Activated T-helper 1 cell treated with Interleukin-2 at 50 U/mL for 16 hours (primary cell): ENCODE data around the gene ZNF341.

Source experiments
- DNase-seq: peaks from one replicate; pipeline ENCODE4 v3.0.0-alpha.2; 2020; ENCODE audit warnings: low read depth

Gene ZNF341

GRCh38 chr20:33796263-33796906, 64.6 kb downstream of the ZNF341 start:
- no peak for DNase-seq

GRCh38 chr20:33796907-33797544, 65.2 kb downstream of the ZNF341 start:
- no peak for DNase-seq

GRCh38 chr20:33798444-33798843, 66.6 kb downstream of the ZNF341 start:
- DNase-seq, result no peak

- DNase-seq, result no peak
Measured at GRCh38 chr20:33803921-33804337, 72.1 kb downstream of the ZNF341 start.

GRCh38 chr20:33808388-33808787, 76.6 kb downstream of the ZNF341 start:
- DNase-seq, result no peak

- DNase-seq, result no peak
Measured at GRCh38 chr20:33810259-33810658, 78.5 kb downstream of the ZNF341 start.

- DNase-seq, result peak; percentile 98
Measured at GRCh38 chr20:33810885-33811775, 79.3 kb downstream of the ZNF341 start, which contains the start of gene CHMP4B. TSS of gene CHMP4B (plus strand) at chr20:33811348. CDS start at chr20:33811469, 121 bp downstream.

- no peak for DNase-seq
Measured at GRCh38 chr20:33811776-33812151, 80.0 kb downstream of the ZNF341 start.

GRCh38 chr20:33812152-33812849, 80.5 kb downstream of the ZNF341 start:
- DNase-seq, result no peak

- DNase-seq, result no peak
Measured at GRCh38 chr20:33812908-33813462, 81.2 kb downstream of the ZNF341 start.

- no peak for DNase-seq
Measured at GRCh38 chr20:33814238-33814712, 82.5 kb downstream of the ZNF341 start.

- no peak for DNase-seq
Measured at GRCh38 chr20:33815671-33816070, 83.9 kb downstream of the ZNF341 start.

- no peak for DNase-seq
Measured at GRCh38 chr20:33816191-33816590, 84.4 kb downstream of the ZNF341 start.

GRCh38 chr20:33817411-33817810, 85.6 kb downstream of the ZNF341 start:
- no peak for DNase-seq

- DNase-seq, result no peak
Measured at GRCh38 chr20:33819456-33819855, 87.7 kb downstream of the ZNF341 start.

- DNase-seq, result no peak
Measured at GRCh38 chr20:33820362-33820761, 88.6 kb downstream of the ZNF341 start.

- DNase-seq, result no peak
Measured at GRCh38 chr20:33821270-33821836, 89.6 kb downstream of the ZNF341 start.

- no peak for DNase-seq
Measured at GRCh38 chr20:33822423-33822822, 90.6 kb downstream of the ZNF341 start.

GRCh38 chr20:33822991-33823390, 91.2 kb downstream of the ZNF341 start:
- DNase-seq, result no peak

- DNase-seq, result no peak
Measured at GRCh38 chr20:33824852-33825251, 93.1 kb downstream of the ZNF341 start.
